HG03196 (cell line): Measurements from ENCODE around the gene C9.
"Not testable (repeated sequence)": the region's sequence is repeated elsewhere in the genome, so short reads cannot be mapped to it uniquely, and the experiment has no call there.

ENCODE experiments used
- ATAC-seq: cut with Tn5 transposase; IDR thresholded peaks from one replicate; pipeline ENCODE4 v1.9.1; 2021; ENCODE audit not compliant: unreplicated experiment

Gene C9

GRCh38 chr5:39364367-39364766 lies at the start of gene C9:
Gene C9, minus strand, starts transcription at chr5:39364495. Its CDS starts 31 bp downstream, at chr5:39364464.
- ATAC-seq: no peak

- no peak for ATAC-seq
Observed at GRCh38 chr5:39413771-39414170, 49.5 kb upstream of the C9 start.

GRCh38 chr5:39412721-39413394 lies 48.6 kb upstream of the C9 start:
- no peak for ATAC-seq

GRCh38 chr5:39411985-39412384 lies 47.7 kb upstream of the C9 start:
- no peak for ATAC-seq

- ATAC-seq: no peak
Observed at GRCh38 chr5:39411061-39411460, 46.8 kb upstream of the C9 start.

- no peak for ATAC-seq
Observed at GRCh38 chr5:39409033-39409432, 44.7 kb upstream of the C9 start.

- no peak for ATAC-seq
Observed at GRCh38 chr5:39405083-39405843, 41.0 kb upstream of the C9 start.

- not testable (repeated sequence) for ATAC-seq
Observed at GRCh38 chr5:39403761-39404160, 39.5 kb upstream of the C9 start.

- ATAC-seq: not testable (repeated sequence)
Observed at GRCh38 chr5:39402140-39402539, 37.8 kb upstream of the C9 start.

- ATAC-seq: no peak
Observed at GRCh38 chr5:39400713-39401578, 36.7 kb upstream of the C9 start.

GRCh38 chr5:39399135-39400036 lies 35.1 kb upstream of the C9 start:
- no peak for ATAC-seq

- no peak for ATAC-seq
Observed at GRCh38 chr5:39396843-39397242, 32.5 kb upstream of the C9 start.

- no peak for ATAC-seq
Observed at GRCh38 chr5:39395521-39395920, 31.2 kb upstream of the C9 start.

GRCh38 chr5:39394946-39395345 lies 30.7 kb upstream of the C9 start:
- no peak for ATAC-seq

- ATAC-seq: no peak
Observed at GRCh38 chr5:39390945-39391344, 26.6 kb upstream of the C9 start.

GRCh38 chr5:39387293-39387692 lies 23.0 kb upstream of the C9 start:
- no peak for ATAC-seq

- ATAC-seq: no peak
Observed at GRCh38 chr5:39384271-39384670, 20.0 kb upstream of the C9 start.

- no peak for ATAC-seq
Observed at GRCh38 chr5:39381376-39381775, 17.1 kb upstream of the C9 start.

GRCh38 chr5:39379693-39380092 lies 15.4 kb upstream of the C9 start:
- no peak for ATAC-seq

GRCh38 chr5:39377613-39378012 lies 13.3 kb upstream of the C9 start:
- no peak for ATAC-seq

GRCh38 chr5:39376293-39376714 lies 12.0 kb upstream of the C9 start:
- ATAC-seq: no peak
